Keratinocyte (primary cell): ENCODE measurements around the gene KRTAP4-4.

Source experiments
- CTCF ChIP-seq, 3 experiments: IDR thresholded peaks in 1 of 3; conservative IDR thresholded peaks in 1 of 3; optimal IDR thresholded peaks in 1 of 3; 2 replicates in 2 of 3; 3 replicates in 1 of 3; pipeline versions ENCODE3 to v1.5.1; 2011; ENCODE audit warnings: low read length in 3 of 3, mild to moderate bottlenecking in 3 of 3, moderate library complexity in 2 of 3, control low read depth in 1 of 3, inconsistent platforms in 1 of 3; ENCODE audit not compliant: insufficient read depth in 2 of 3; ENCODE audit errors: extremely low read depth in 1 of 3
- EZH2 ChIP-seq: IDR thresholded peaks from one replicate; pipeline ENCODE4 v1.6.1; 2012; ENCODE audit warnings: inconsistent platforms, mild to moderate bottlenecking, low read length, moderate library complexity

- TF ChIP-seq CTCF (optimal IDR thresholded peaks at IDR 0.05 in 1 of 3, IDR thresholded peaks at IDR 0.05 in 1 of 3, conservative IDR thresholded peaks at IDR 0.05 in 1 of 3; ENCODE audit: extremely low read depth in 1 of 3, insufficient read depth in 2 of 3, low read length in 3 of 3) (no peak), EZH2 (no peak)
Observed at GRCh38 chr17:41196068-41196467, 35.5 kb upstream of the KRTAP4-4 start.
